Stimulated activated CD8-positive, alpha-beta memory T cell treated with anti-CD3 and anti-CD28 coated beads, Interleukin-15, amount 100 ng/mL, for 24 hours (primary cell): Measurements from ENCODE around the gene CSNK1G2.

Source experiments
- DNase-seq: peaks from one replicate; pipeline ENCODE4 v3.0.0-alpha.2; 2020; ENCODE audit warnings: low read depth

The CSNK1G2 gene

DNA sequence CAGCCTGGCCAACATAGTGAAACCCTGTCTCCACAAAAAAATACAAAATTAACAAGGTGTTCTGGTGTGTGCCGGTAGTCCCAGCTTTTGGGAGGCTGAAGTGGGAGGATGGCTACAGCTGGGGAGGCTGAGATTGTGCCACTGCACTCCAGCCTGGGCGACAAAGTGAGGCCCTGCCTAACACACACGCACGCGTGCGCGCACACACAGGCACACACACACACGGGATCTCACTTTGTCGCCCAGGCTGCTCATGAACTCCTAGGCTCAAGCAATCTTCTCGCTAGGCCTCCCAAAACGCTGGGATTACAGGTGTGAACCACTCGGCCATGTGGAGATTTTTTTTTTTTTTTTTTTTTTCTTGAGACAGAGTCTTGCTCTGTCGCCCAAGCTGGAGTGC, 77.8 kb downstream of the CSNK1G2 start:
- DNase-seq: no peak

DNA sequence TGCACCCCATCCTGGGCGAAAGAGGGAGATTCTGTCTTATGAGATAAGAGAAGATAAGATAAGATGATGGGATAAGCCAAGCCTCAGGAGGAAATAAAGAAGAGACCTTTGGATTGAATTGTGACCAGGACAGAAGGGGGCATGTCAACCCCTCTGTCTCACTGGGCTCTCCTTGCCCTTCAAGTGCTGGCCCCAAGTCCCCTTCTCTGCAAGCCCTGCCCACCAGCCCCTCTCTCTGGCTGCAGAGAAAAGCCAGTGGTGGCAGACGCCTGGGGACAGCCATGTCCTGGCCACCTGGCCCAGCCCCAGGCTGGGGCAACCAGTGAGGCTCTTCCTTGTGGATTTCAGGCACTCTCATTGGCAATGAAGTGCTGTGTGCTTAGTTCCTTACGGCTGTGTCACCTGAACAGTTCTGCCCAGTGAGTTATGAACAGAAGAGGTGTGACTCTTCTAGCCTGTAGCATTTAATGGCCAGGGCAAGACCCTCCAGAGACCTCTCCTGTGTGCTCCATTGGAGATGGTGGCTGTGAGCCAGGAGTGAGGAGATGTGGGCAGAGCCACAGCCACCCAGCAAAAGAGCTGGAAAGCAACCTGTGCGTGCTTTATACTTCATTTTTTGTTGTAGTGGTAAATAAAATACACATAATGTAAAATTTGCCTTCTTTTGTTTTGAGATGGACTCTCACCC, 80.6 kb downstream of the CSNK1G2 start:
- no peak for DNase-seq

DNA sequence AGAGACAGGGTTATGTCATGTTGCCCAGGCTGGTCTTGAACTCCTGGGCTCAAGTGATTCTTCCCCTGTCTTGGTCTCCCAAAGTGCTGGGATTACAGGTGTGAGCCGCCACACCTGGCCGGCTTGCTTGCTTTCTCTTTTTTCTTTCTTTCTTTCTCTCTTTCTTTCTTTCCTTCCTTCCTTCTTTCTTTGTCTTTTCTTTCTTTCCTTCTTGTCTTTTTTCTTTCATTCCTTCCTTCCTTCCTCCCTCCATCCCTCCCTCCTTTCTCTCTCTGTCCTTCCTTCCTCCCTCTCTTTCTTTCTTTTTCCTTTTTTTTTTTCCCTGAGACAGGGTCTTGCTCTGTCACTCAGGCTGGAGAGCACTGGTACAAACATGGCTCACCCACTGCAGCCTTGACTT, 81.3 kb downstream of the CSNK1G2 start:
- no peak for DNase-seq

DNA sequence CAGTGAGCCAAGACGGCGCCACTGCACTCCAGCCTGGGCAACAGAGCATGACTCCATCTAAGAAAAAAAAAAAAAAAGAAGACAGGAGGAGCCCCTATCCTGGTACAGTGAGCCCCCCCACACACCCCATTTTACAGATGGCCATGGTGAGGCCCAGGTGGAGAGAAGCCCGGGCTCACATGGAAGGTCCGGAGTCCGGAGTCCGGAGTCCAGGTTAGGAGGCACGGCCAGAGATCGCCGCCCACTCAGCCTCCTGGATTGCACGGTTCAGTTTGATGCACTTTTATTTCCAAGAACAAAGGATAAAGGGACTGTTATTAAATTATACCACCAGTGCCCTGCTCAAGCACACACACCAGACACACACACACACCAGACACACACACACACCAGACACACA, 85.8 kb downstream of the CSNK1G2 start:
- DNase-seq: no peak

DNA sequence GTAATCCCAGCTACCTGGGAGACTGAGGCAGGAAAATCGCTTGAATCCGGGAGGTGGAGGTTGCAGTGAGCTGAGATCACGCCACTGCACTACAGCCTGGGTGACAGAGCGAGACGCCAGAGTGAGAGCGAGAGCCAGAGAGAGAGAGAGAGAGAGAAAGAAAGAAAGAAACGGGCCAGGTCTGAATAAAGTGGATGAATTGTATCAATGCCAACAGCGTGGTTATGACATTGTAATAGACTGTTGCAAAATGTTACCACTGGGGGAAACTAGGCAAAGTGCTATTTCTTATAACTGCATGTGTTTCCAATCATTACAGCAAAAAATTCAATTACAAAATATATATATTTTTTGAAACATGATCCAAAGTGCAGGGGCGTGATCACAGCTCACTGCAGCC, 86.4 kb downstream of the CSNK1G2 start:
- DNase-seq: no peak
